IMR-90 (cell line): ENCODE results near the gene RAB6A.

Experiments used
- BHLHE40 ChIP-seq: fragments of 150-350 bp; IDR thresholded peaks from 2 replicates; pipeline ENCODE4 v1.6.1; 2016; ENCODE audit warnings: mild to moderate bottlenecking, low read depth, low read length
- CEBPB ChIP-seq: IDR thresholded peaks from 2 replicates; pipeline ENCODE4 v1.6.1; 2012; ENCODE audit warnings: low read depth, low read length, improper control_type of control experiment
- CTCF ChIP-seq: conservative IDR thresholded peaks from 2 replicates; pipeline ENCODE4 v1.5.1; 2012; ENCODE audit warnings: mild to moderate bottlenecking, low read depth, low read length, improper control_type of control experiment
- ELK1 ChIP-seq: fragments of 150-350 bp; IDR thresholded peaks from 2 replicates; pipeline ENCODE4 v1.6.1; 2016; ENCODE audit warnings: low read depth, mild to moderate bottlenecking, low read length, moderate library complexity, borderline replicate concordance
- FOS ChIP-seq: fragments of 150-350 bp; IDR thresholded peaks from 2 replicates; pipeline ENCODE4 v1.6.1; 2016; ENCODE audit warnings: low read depth, low read length
- MAFK ChIP-seq: IDR thresholded peaks from 2 replicates; pipeline ENCODE4 v1.6.1; 2012; ENCODE audit warnings: low read depth, low read length, improper control_type of control experiment
- MXI1 ChIP-seq: IDR thresholded peaks from 2 replicates; pipeline ENCODE4 v1.6.1; 2012; ENCODE audit warnings: low read depth, mild to moderate bottlenecking, low read length, moderate library complexity, borderline replicate concordance
- POLR2A ChIP-seq: IDR thresholded peaks from 2 replicates; pipeline ENCODE4 v1.6.1; 2012; ENCODE audit warnings: mild to moderate bottlenecking, low read depth, low read length
- RAD21 ChIP-seq: IDR thresholded peaks from 2 replicates; pipeline ENCODE4 v1.6.1; 2012; ENCODE audit warnings: low read length, improper control_type of control experiment
- RCOR1 ChIP-seq: IDR thresholded peaks from 2 replicates; pipeline ENCODE4 v1.6.1; 2012; ENCODE audit warnings: mild to moderate bottlenecking, low read length, improper control_type of control experiment; ENCODE audit not compliant: insufficient replicate concordance
- RFX5 ChIP-seq: IDR thresholded peaks from 2 replicates; pipeline ENCODE4 v1.8.0; 2012; ENCODE audit warnings: low read depth, mild to moderate bottlenecking, low read length, moderate library complexity
- SMC3 ChIP-seq: fragments of 150-350 bp; IDR thresholded peaks from 2 replicates; pipeline ENCODE4 v1.6.1; 2016; ENCODE audit warnings: low read depth, mild to moderate bottlenecking, antibody characterized with exemption, low read length, moderate library complexity
- USF2 ChIP-seq: fragments of 150-350 bp; IDR thresholded peaks from 2 replicates; pipeline ENCODE4 v1.6.1; 2017; ENCODE audit warnings: mild to moderate bottlenecking, antibody characterized with exemption, low read length, low read depth

GRCh38 chr11:73804712-73805111 is 43.8 kb upstream of the RAB6A start:
- TF ChIP-seq RCOR1 (no peak), ELK1 (no peak), USF2 (no peak), CTCF (no peak), POLR2A (no peak), RFX5 (no peak), RAD21 (no peak), BHLHE40 (no peak), MAFK (no peak), SMC3 (no peak), MXI1 (no peak), CEBPB (no peak), FOS (no peak)
